PC-3 (cell line): ENCODE results near the gene KIAA0586. TPM values are rescaled to one million over a fixed set of nuclear protein-coding genes. Genes with fewer than 3 reads are reported as not detected.

Experiments used
- ATAC-seq: fragments of 200-7000 bp; cut with Tn5 transposase; 2 replicates; pipeline ENCODE4 v1.9.1; 2020; ENCODE audit warnings: mild to moderate bottlenecking, moderate library complexity
- BruUV-seq: library from RNA; stranded (reverse); fragments of 400-500 nt; replicated peaks from 2 replicates; lab custom pipeline; 2021; lab: Mats Ljungman, UMichigan
- CTCF ChIA-PET: fragments of 300-600 bp; sonication (Branson Sonifier 250); formaldehyde crosslinking; loops from one replicate; lab custom pipeline; 2022; ENCODE audit warnings: antibody characterized with exemption; lab: Charles Lee
- POLR2A ChIA-PET: fragments of 300-600 bp; sonication (Branson Sonifier 250); formaldehyde crosslinking; loops from one replicate; lab custom pipeline; 2022; ENCODE audit warnings: antibody characterized with exemption; ENCODE audit not compliant: unreplicated experiment; lab: Charles Lee
- DNase-seq: peaks from one replicate; pipeline ENCODE4 v3.0.0-alpha.2; 2015
- H2AFZ ChIP-seq: fragments of 300-600 bp; sonication (generic); 2 replicates; pipeline ENCODE4 v1.6.0; 2016; ENCODE audit warnings: antibody characterized with exemption, low read length
- H3F3A ChIP-seq: fragments of 300-600 bp; sonication (generic); one replicate; pipeline ENCODE4 v1.6.0; 2017; ENCODE audit warnings: antibody characterized with exemption, low read length, control low read depth, mild to moderate bottlenecking; ENCODE audit not compliant: unreplicated experiment
- H3K27ac ChIP-seq: fragments of 300-600 bp; sonication (generic); 2 replicates; pipeline ENCODE4 v1.5.1; 2016; ENCODE audit warnings: mild to moderate bottlenecking, low read length
- H3K27me3 ChIP-seq: fragments of 300-600 bp; sonication (generic); 2 replicates; pipeline ENCODE4 v1.6.1; 2016; ENCODE audit warnings: low read length, mixed read lengths
- H3K36me3 ChIP-seq: fragments of 300-600 bp; sonication (generic); 2 replicates; pipeline ENCODE4 v1.6.1; 2016; ENCODE audit warnings: low read depth, mixed run types, low read length, mixed read lengths
- H3K4me1 ChIP-seq: fragments of 300-600 bp; sonication (generic); 2 replicates; pipeline ENCODE4 v1.5.1; 2016; ENCODE audit warnings: low read length; ENCODE audit not compliant: insufficient read depth
- H3K4me2 ChIP-seq: fragments of 300-600 bp; sonication (generic); 2 replicates; pipeline ENCODE4 v1.6.0; 2016; ENCODE audit warnings: low read length
- H3K4me3 ChIP-seq: fragments of 300-600 bp; sonication (generic); 2 replicates; pipeline ENCODE4 v1.5.1; 2016; ENCODE audit warnings: mild to moderate bottlenecking, low read length, mixed read lengths
- H3K79me2 ChIP-seq: fragments of 300-600 bp; sonication (generic); 2 replicates; pipeline ENCODE4 v1.6.1; 2017; ENCODE audit warnings: low read length, mixed read lengths
- H3K9ac ChIP-seq: fragments of 300-600 bp; sonication (generic); 2 replicates; pipeline ENCODE4 v1.6.0; 2016; ENCODE audit warnings: mild to moderate bottlenecking, low read length
- H3K9me2 ChIP-seq: fragments of 300-600 bp; sonication (generic); replicated peaks from 2 replicates; pipeline ENCODE4 v1.6.1; 2016; ENCODE audit warnings: mixed run types, low read length, mixed read lengths
- H3K9me3 ChIP-seq: fragments of 300-600 bp; sonication (generic); 2 replicates; pipeline ENCODE4 v1.6.1; 2016; ENCODE audit warnings: low read length, mixed read lengths
- H4K20me1 ChIP-seq: fragments of 300-600 bp; sonication (generic); 2 replicates; pipeline ENCODE4 v1.6.1; 2016; ENCODE audit warnings: low read length, mixed read lengths
- EZH2 ChIP-seq: fragments of 300-600 bp; sonication (generic); IDR thresholded peaks from one replicate; pipeline ENCODE4 v1.6.1; 2017; ENCODE audit warnings: antibody characterized with exemption, mild to moderate bottlenecking, low read length; ENCODE audit not compliant: unreplicated experiment
- EZH2phosphoT487 ChIP-seq: fragments of 300-600 bp; sonication (generic); IDR thresholded peaks from 2 replicates; pipeline ENCODE4 v1.6.1; 2018; ENCODE audit warnings: mild to moderate bottlenecking, antibody characterized with exemption, low read length, borderline replicate concordance
- intact Hi-C: fragments of 100-400 bp; cut with micrococcal nuclease; formaldehyde crosslinking; loops from 2 replicates; pipeline ENCODE4 v1.9.0; 2023
- total RNA-seq: library from RNA; depleted of rRNA; stranded (reverse); fragments of >200 nt; gene quantifications from 2 replicates; pipeline ENCODE4 v1.2.3, GENCODE V29; 2014
- TF ChIP-seq, protein P1 (sequence below): fragments of 300-600 bp; sonication (generic); conservative IDR thresholded peaks from 2 replicates; pipeline ENCODE4 v1.5.1; 2017; ENCODE audit warnings: antibody characterized with exemption, low read depth, mild to moderate bottlenecking, low read length

Gene KIAA0586
- total RNA-seq, 1 experiment from 2014 or later, result 50.3 TPM

DNA sequence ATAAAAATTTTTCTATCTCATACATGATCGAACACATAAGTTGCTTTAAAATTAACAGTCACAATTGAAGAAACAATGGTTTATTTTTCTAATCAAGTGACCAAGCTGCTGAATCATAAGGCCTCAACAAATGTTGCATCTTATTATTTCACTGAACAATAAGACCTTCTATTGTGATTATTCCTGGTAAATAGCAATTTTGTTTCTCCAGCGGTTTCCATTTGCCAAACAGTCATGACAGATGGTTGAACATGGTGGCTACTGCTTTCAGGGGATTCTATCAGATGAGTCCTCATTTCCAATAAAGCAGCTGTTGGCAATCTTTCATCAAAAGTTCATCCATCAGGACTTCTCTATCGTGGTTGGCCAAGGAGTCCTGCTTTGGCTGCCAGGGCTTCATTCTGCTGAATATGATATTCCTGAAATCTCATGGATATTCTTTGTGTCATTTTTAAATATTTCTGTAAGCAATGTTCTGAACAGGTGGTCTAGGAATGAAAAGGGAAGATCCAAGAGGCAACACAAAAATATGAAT lies 18.8 kb upstream of the KIAA0586 start:
- Histone ChIP-seq H3K9ac (no peak overlapping the region), H3K79me2 (peaks cover 7% of the 10 kb centered on the region), H3K4me1 (no peaks in the 10 kb centered on the region), H3K36me3 (peaks cover 54% of the 10 kb centered on the region), H3K27me3 (no peaks in the 10 kb centered on the region), H3K27ac (no peak overlapping the region), H4K20me1 (no peaks in the 10 kb centered on the region), H3K4me2 (no peak overlapping the region), H3K9me2 (no peaks in the 10 kb centered on the region), H2AFZ (no peak overlapping the region), H3K4me3 (no peak overlapping the region), H3F3A (no peaks in the 10 kb centered on the region), H3K9me3 (no peaks in the 10 kb centered on the region)
- no peak for ATAC-seq
- intact Hi-C loops, result no loop called here
- POLR2A ChIA-PET, result no interaction called here
- DNase-seq, result no peak
- TSS peak; percentile 18 for BruUV-seq
- TF ChIP-seq, protein P1, sequence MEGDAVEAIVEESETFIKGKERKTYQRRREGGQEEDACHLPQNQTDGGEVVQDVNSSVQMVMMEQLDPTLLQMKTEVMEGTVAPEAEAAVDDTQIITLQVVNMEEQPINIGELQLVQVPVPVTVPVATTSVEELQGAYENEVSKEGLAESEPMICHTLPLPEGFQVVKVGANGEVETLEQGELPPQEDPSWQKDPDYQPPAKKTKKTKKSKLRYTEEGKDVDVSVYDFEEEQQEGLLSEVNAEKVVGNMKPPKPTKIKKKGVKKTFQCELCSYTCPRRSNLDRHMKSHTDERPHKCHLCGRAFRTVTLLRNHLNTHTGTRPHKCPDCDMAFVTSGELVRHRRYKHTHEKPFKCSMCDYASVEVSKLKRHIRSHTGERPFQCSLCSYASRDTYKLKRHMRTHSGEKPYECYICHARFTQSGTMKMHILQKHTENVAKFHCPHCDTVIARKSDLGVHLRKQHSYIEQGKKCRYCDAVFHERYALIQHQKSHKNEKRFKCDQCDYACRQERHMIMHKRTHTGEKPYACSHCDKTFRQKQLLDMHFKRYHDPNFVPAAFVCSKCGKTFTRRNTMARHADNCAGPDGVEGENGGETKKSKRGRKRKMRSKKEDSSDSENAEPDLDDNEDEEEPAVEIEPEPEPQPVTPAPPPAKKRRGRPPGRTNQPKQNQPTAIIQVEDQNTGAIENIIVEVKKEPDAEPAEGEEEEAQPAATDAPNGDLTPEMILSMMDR, result no peak
- TF ChIP-seq EZH2, result no peak
- TF ChIP-seq EZH2phosphoT487, result no peak
- CTCF ChIA-PET, result no interaction called here

DNA sequence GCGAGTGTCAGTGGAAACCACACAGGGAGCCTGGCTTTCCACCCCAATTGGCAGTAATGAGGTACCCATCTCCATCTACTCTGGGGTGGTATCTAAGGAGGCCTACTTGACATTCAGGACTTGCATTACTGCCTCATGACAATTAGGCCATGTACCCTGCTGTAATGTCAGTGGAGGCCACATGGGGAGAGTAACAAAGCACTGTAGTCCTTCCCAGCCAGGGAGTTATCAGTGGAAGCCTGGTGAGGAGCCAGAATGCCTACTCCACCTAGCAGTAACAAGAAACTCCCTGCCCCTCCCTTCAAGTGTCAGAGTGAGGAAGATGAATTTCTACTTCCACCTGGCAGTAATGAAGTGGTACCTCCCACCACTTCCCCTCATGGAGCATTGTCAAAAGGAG lies 12.7 kb upstream of the KIAA0586 start:
- H3K4me2 ChIP-seq, result no peak overlapping the region
- ChIA-PET POLR2A (no interaction called here), CTCF (no interaction called here)
- peaks cover 71% of the 10 kb centered on the region for H3K36me3 ChIP-seq
- no peak overlapping the region for H3K9ac ChIP-seq
- H3K27me3 ChIP-seq, result no peaks in the 10 kb centered on the region
- intact Hi-C loops, result no loop called here
- DNase-seq (peak; percentile 55), ATAC-seq (peak; percentile 96)
- H3K9me2 ChIP-seq, result no peaks in the 10 kb centered on the region
- BruUV-seq, result no TSS peak
- TF ChIP-seq, protein P1, result peak; percentile 42; the same call in 1 of the 2 replicates
- no peak for TF ChIP-seq EZH2
- peaks cover 5% of the 10 kb centered on the region; the same call in 1 of the 2 replicates for H4K20me1 ChIP-seq
- no peak overlapping the region for H3K27ac ChIP-seq
- H3F3A ChIP-seq, result no peaks in the 10 kb centered on the region
- no peak overlapping the region for H3K4me3 ChIP-seq
- H3K4me1 ChIP-seq, result no peaks in the 10 kb centered on the region
- no peaks in the 10 kb centered on the region for H3K9me3 ChIP-seq
- H3K79me2 ChIP-seq, result peaks cover 47% of the 10 kb centered on the region
- H2AFZ ChIP-seq, result no peak overlapping the region
